Ovary (tissue), 3 donors: ENCODE results near the gene MTERF4.

Experiments used
- CTCF ChIP-seq, 3 donors: fragments of 450-650 bp in 2 of 3; fragments of 200-600 bp in 1 of 3; IDR thresholded peaks; one replicate each; pipeline versions ENCODE4 v1.5.1 to v1.8.0; 2016 to 2022; ENCODE audit warnings: antibody characterized with exemption in 3 of 3, mild to moderate bottlenecking in 1 of 3
- EP300 ChIP-seq: sonication (generic); formaldehyde crosslinking; IDR thresholded peaks from one replicate; pipeline ENCODE4 v1.6.1; 2017; ENCODE audit warnings: antibody characterized with exemption
- donor health status: DM: no; HTN: no; CAD: no.

- TF ChIP-seq CTCF (IDR thresholded peaks at IDR 0.05) (no peak), EP300 (no peak)
Observed at GRCh38 chr2:241146286-241146685, 44.2 kb upstream of the MTERF4 start.
